NCI-H2227 treated with DMSO at 0.1 percent for 48 hours (cell line): Measurements from ENCODE around the gene THSD4.
"Not testable (repeated sequence)": the region's sequence is repeated elsewhere in the genome, so short reads cannot be mapped to it uniquely, and the experiment has no call there.

Experiments used
- DNase-seq: peaks from one replicate; lab custom pipeline; 2025; lab: John Stamatoyannopoulos, UW

THSD4 gene

GRCh38 chr15:71431343-71432336, 316.4 kb downstream of the THSD4 start:
- DNase-seq: no peak

GRCh38 chr15:71433402-71433801, 318.1 kb downstream of the THSD4 start:
- no peak for DNase-seq

GRCh38 chr15:71434774-71435173, 319.5 kb downstream of the THSD4 start:
- no peak for DNase-seq

- no peak for DNase-seq
Observed at GRCh38 chr15:71435552-71435951, 320.3 kb downstream of the THSD4 start.

GRCh38 chr15:71436854-71437253, 321.6 kb downstream of the THSD4 start:
- no peak for DNase-seq

- no peak for DNase-seq
Observed at GRCh38 chr15:71437404-71437803, 322.1 kb downstream of the THSD4 start.

- no peak for DNase-seq
Observed at GRCh38 chr15:71437919-71438318, 322.6 kb downstream of the THSD4 start.

- not testable (repeated sequence) for DNase-seq
Observed at GRCh38 chr15:71439478-71439877, 324.2 kb downstream of the THSD4 start.

- peak; percentile 63 for DNase-seq
Observed at GRCh38 chr15:71440489-71441110, 325.3 kb downstream of the THSD4 start.

GRCh38 chr15:71443538-71443937, 328.3 kb downstream of the THSD4 start:
- DNase-seq: peak; percentile 6

- DNase-seq: no peak
Observed at GRCh38 chr15:71444032-71444810, 328.9 kb downstream of the THSD4 start.

GRCh38 chr15:71444866-71445590, 329.8 kb downstream of the THSD4 start:
- DNase-seq: no peak

- no peak for DNase-seq
Observed at GRCh38 chr15:71447328-71448250, 332.3 kb downstream of the THSD4 start.

- peak; percentile 38 for DNase-seq
Observed at GRCh38 chr15:71448688-71449114, 333.4 kb downstream of the THSD4 start.

- no peak for DNase-seq
Observed at GRCh38 chr15:71449363-71449762, 334.1 kb downstream of the THSD4 start.

- no peak for DNase-seq
Observed at GRCh38 chr15:71449956-71450355, 334.7 kb downstream of the THSD4 start.

GRCh38 chr15:71451130-71451529, 335.9 kb downstream of the THSD4 start:
- no peak for DNase-seq

GRCh38 chr15:71452893-71453292, 337.6 kb downstream of the THSD4 start:
- no peak for DNase-seq

- DNase-seq: no peak
Observed at GRCh38 chr15:71454462-71454996, 339.3 kb downstream of the THSD4 start.

GRCh38 chr15:71455107-71455506, 339.8 kb downstream of the THSD4 start:
- peak; percentile 73 for DNase-seq
